ENCODE data around the gene DIABLO. TPM values are rescaled to one million over a fixed set of nuclear protein-coding genes. Genes with fewer than 3 reads are reported as not detected.

DIABLO gene
- total RNA-seq, 1 experiment from 2014 or later = 60.1 TPM

DNA sequence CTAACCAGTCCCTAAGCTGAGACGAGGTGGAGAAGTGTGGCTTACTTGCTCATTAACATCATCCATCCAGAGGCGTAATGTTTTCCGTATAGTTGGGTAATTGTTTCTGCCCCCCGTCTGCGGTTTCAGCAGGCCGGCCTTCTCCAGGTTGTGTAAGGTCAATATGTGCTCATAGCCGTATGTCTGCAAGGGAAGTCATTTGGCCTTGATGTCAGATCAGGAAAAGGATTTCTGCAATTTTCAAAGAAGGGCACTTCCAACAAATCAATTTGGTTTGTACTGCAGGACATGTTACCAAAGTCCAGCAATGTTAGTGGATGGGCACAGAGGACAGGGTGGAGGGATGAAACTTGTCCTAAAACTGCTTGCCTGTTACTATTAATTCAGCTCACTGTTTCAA is 9.9 kb upstream of the DIABLO start:
- TF ChIP-seq, protein P1, sequence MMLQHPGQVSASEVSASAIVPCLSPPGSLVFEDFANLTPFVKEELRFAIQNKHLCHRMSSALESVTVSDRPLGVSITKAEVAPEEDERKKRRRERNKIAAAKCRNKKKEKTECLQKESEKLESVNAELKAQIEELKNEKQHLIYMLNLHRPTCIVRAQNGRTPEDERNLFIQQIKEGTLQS (IDR thresholded peaks at IDR 0.05) = no peak
- no peak for TF ChIP-seq ZFX (IDR thresholded peaks at IDR 0.05)
- TF ChIP-seq ELF1 (IDR thresholded peaks at IDR 0.05; ENCODE audit: borderline replicate concordance, low read depth) = no peak
- Histone ChIP-seq H3K4me1 (ENCODE audit: control insufficient read depth in 1 of 2, insufficient read depth in 2 of 2, low read length in 2 of 2) (no peaks in the 10 kb centered on the region), H2AFZ (ENCODE audit: low read depth, low read length, poor library complexity, severe bottlenecking) (no peak overlapping the region), H3K9me2 (ENCODE audit: insufficient read depth) (no peaks in the 10 kb centered on the region), H3K27ac (ENCODE audit: low read depth, low read length) (no peak overlapping the region), H3K79me2 (ENCODE audit: insufficient read depth, low read length) (no peaks in the 10 kb centered on the region), H3K4me3 (replicated peaks in 1 of 2; ENCODE audit: low read depth in 1 of 2, low read length in 2 of 2) (no peak overlapping the region), H3K4me2 (ENCODE audit: low read length) (no peak overlapping the region), H3K9me3 (ENCODE audit: control insufficient read depth in 1 of 2, insufficient read depth in 1 of 2, low read depth in 1 of 2, low read length in 2 of 2) (no peaks in the 10 kb centered on the region), H3K36me3 (ENCODE audit: control insufficient read depth in 1 of 2, insufficient read depth in 2 of 2, low read length in 2 of 2) (peaks cover 4 to 7% of the 10 kb centered on the region in 2 experiments), H3K9ac (ENCODE audit: low read length) (no peak overlapping the region), H3K27me3 (ENCODE audit: insufficient read depth, low read length) (no peaks in the 10 kb centered on the region), H4K20me1 (ENCODE audit: insufficient read depth) (no peaks in the 10 kb centered on the region)
- ChIA-PET POLR2A (no interaction called here), RAD21 (ENCODE audit: low non-redundant PET in 1 of 2, low total read pairs in 2 of 2, uncharacterized antibody in 2 of 2, unreplicated experiment in 2 of 2) (no interaction called here), CTCF (no interaction called here)
- no TSS peak for BruUV-seq (replicated peaks)
- DNase-seq (ENCODE audit: low read depth, low spot score) (no peak), ATAC-seq (no peak)
- intact Hi-C loops (cut with micrococcal nuclease) = no loop called here

DNA sequence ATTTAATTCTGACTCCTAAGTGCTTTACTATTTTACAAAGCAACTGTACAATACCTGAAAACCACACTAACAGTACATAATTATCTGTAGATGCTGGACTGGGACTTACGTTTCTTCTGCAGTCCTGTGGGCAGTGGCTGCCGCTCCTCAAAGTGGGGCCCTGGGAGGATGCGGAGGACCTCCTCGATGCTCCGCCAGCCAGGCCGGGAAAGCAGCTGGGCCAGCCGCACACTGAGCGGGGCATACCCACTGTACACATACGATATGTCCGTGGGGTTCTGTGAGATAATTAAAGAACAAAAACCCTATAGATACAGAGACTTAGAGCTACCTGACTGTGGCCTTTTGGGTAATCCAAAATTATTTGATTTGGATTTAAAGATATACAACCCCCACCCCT is 6.8 kb upstream of the DIABLO start:
- intact Hi-C loops (cut with micrococcal nuclease) = no loop called here
- Histone ChIP-seq H3K27me3 (ENCODE audit: insufficient read depth, low read length) (no peaks in the 10 kb centered on the region), H4K20me1 (ENCODE audit: insufficient read depth) (no peaks in the 10 kb centered on the region), H3K9me3 (ENCODE audit: control insufficient read depth in 1 of 2, insufficient read depth in 1 of 2, low read depth in 1 of 2, low read length in 2 of 2) (no peaks in the 10 kb centered on the region), H3K36me3 (ENCODE audit: control insufficient read depth in 1 of 2, insufficient read depth in 2 of 2, low read length in 2 of 2) (peaks cover 4 to 7% of the 10 kb centered on the region in 2 experiments), H3K4me1 (ENCODE audit: control insufficient read depth in 1 of 2, insufficient read depth in 2 of 2, low read length in 2 of 2) (no peaks in the 10 kb centered on the region), H3K27ac (ENCODE audit: low read depth, low read length) (no peak overlapping the region), H3K4me2 (ENCODE audit: low read length) (no peak overlapping the region), H3K9me2 (ENCODE audit: insufficient read depth) (no peaks in the 10 kb centered on the region), H3K4me3 (replicated peaks in 1 of 2; ENCODE audit: low read depth in 1 of 2, low read length in 2 of 2) (no peak overlapping the region), H3K9ac (ENCODE audit: low read length) (no peak overlapping the region), H3K79me2 (ENCODE audit: insufficient read depth, low read length) (no peaks in the 10 kb centered on the region), H2AFZ (ENCODE audit: low read depth, low read length, poor library complexity, severe bottlenecking) (no peak overlapping the region)
- RAD21 ChIA-PET (ENCODE audit: low non-redundant PET in 1 of 2, low total read pairs in 2 of 2, uncharacterized antibody in 2 of 2, unreplicated experiment in 2 of 2) = no interaction called here
- DNase-seq (ENCODE audit: low read depth, low spot score) (no peak), ATAC-seq (no peak)
- BruUV-seq (replicated peaks) = no TSS peak
- CTCF ChIA-PET = no interaction called here
- POLR2A ChIA-PET = no interaction called here
- TF ChIP-seq SRF (IDR thresholded peaks at IDR 0.05; ENCODE audit: low read depth) (no peak), EZH2 (IDR thresholded peaks at IDR 0.05) (no peak), RAD21 (IDR thresholded peaks at IDR 0.05; ENCODE audit: low read depth) (no peak), EGR1 (IDR thresholded peaks at IDR 0.05; ENCODE audit: low read depth) (no peak), CEBPB (IDR thresholded peaks at IDR 0.05; ENCODE audit: low read depth) (no peak), POLR2A (IDR thresholded peaks at IDR 0.05; ENCODE audit: borderline replicate concordance, extremely low read depth, insufficient read depth, insufficient read length) (no peak), YY1 (IDR thresholded peaks at IDR 0.05; ENCODE audit: extremely low read depth, insufficient replicate concordance, low read depth, low read length) (no peak), SP1 (IDR thresholded peaks at IDR 0.05; ENCODE audit: low read depth) (no peak), TCF7L2 (IDR thresholded peaks at IDR 0.05; ENCODE audit: borderline replicate concordance, extremely low read depth, insufficient read depth, insufficient read length) (no peak), FOSL1 (IDR thresholded peaks at IDR 0.05; ENCODE audit: low read depth) (no peak)
- TF ChIP-seq, protein P1 (IDR thresholded peaks at IDR 0.05) = no peak

Data from HCT116 (cell line).